H1 (cell line): Measurements from ENCODE around the gene TMEM120B. TPM values are rescaled to one million over a fixed set of nuclear protein-coding genes. Genes with fewer than 3 reads are reported as not detected.
A peak's percentile ranks its signal among the peaks of the same experiment; 100 is the strongest.

Experiments
- CTCF ChIA-PET: fragments of 300-600 bp; sonication (Branson Sonifier 250); formaldehyde crosslinking; loops from one replicate; lab custom pipeline; 2021; ENCODE audit not compliant: partially characterized antibody; lab: Charles Lee
- POLR2A ChIA-PET: fragments of 300-600 bp; sonication (Branson Sonifier 250); formaldehyde crosslinking; loops from one replicate; lab custom pipeline; 2021; ENCODE audit warnings: inconsistent platforms; ENCODE audit not compliant: partially characterized antibody; lab: Charles Lee
- DNase-seq, 2 experiments: peaks; one replicate each; pipeline versions ENCODE4 v3.0.0 to v3.0.0-alpha.2; 2010 to 2022; ENCODE audit warnings: low spot score in 2 of 2, low read depth in 1 of 2, mixed read lengths in 1 of 2
- FAIRE-seq: peaks from 2 replicates; lab custom pipeline; 2011; peaks lifted over from hg19 to GRCh38; lab: Jason Lieb, UNC
- H2AFZ ChIP-seq: 2 replicates; pipeline ENCODE4 v1.8.1; 2012; ENCODE audit warnings: low read length, inconsistent platforms
- H2AK5ac ChIP-seq: 2 replicates; pipeline ENCODE4 v1.6.1; 2013; ENCODE audit warnings: low read depth, low read length
- H2BK120ac ChIP-seq: replicated peaks from 2 replicates; pipeline ENCODE3; 2013; ENCODE audit warnings: low read depth, low read length, inconsistent platforms
- H2BK12ac ChIP-seq: 2 replicates; pipeline ENCODE4 v1.6.1; 2013; ENCODE audit warnings: low read depth, low read length
- H2BK15ac ChIP-seq: 2 replicates; pipeline ENCODE4 v1.6.1; 2013; ENCODE audit warnings: low read length
- H2BK20ac ChIP-seq: 2 replicates; pipeline ENCODE4 v1.6.1; 2013; ENCODE audit warnings: low read length
- H2BK5ac ChIP-seq: 2 replicates; pipeline ENCODE4 v1.6.1; 2013; ENCODE audit warnings: low read depth, low read length
- H3K14ac ChIP-seq: 2 replicates; pipeline ENCODE4 v1.6.1; 2013; ENCODE audit warnings: inconsistent platforms; ENCODE audit not compliant: insufficient read length
- H3K18ac ChIP-seq: 2 replicates; pipeline ENCODE4 v1.6.1; 2013; ENCODE audit warnings: low read length; ENCODE audit errors: extremely low read depth
- H3K23ac ChIP-seq: 2 replicates; pipeline ENCODE4 v1.6.1; 2013; ENCODE audit warnings: inconsistent platforms; ENCODE audit not compliant: insufficient read length
- H3K23me2 ChIP-seq: 2 replicates; pipeline ENCODE4 v1.6.1; 2013; ENCODE audit warnings: low read depth, low read length
- H3K27ac ChIP-seq: 2 replicates; pipeline ENCODE4 v1.6.1; 2011; ENCODE audit warnings: low read depth, low read length, inconsistent platforms
- H3K27me3 ChIP-seq, 4 experiments: replicated peaks in 1 of 4; 1 replicate in 1 of 4; 2 replicates in 3 of 4; pipeline versions ENCODE4 v1.6.1 to v1.8.1; 2011 to 2013; ENCODE audit warnings: low read length in 3 of 4, mild to moderate bottlenecking in 3 of 4, inconsistent platforms in 2 of 4, mixed read lengths in 2 of 4, moderate library complexity in 1 of 4; ENCODE audit not compliant: control insufficient read depth in 3 of 4, insufficient read depth in 3 of 4; ENCODE audit errors: extremely low read depth in 1 of 4
- H3K36me3 ChIP-seq, 4 experiments: 2 replicates each; pipeline versions ENCODE4 v1.6.1 to v1.8.1; 2011 to 2013; ENCODE audit warnings: mild to moderate bottlenecking in 4 of 4, low read length in 3 of 4, moderate library complexity in 2 of 4, control low read depth in 1 of 4, inconsistent platforms in 1 of 4; ENCODE audit not compliant: insufficient read depth in 4 of 4, control insufficient read depth in 2 of 4
- H3K4ac ChIP-seq: replicated peaks from 2 replicates; pipeline ENCODE3; 2013; ENCODE audit warnings: low read length, low read depth, mixed read lengths, inconsistent platforms; ENCODE audit not compliant: insufficient read length
- H3K4me1 ChIP-seq, 4 experiments: replicated peaks in 1 of 4; 1 replicate in 1 of 4; 2 replicates in 3 of 4; pipeline versions ENCODE4 v1.6.1 to v1.8.1; 2011 to 2013; ENCODE audit warnings: low read length in 3 of 4, inconsistent platforms in 2 of 4, mixed read lengths in 1 of 4; ENCODE audit not compliant: insufficient read depth in 4 of 4, control insufficient read depth in 3 of 4
- H3K4me2 ChIP-seq, 2 experiments: 2 replicates each; pipeline versions ENCODE4 v1.6.1 to v1.8.1; 2011 to 2013; ENCODE audit warnings: low read depth in 2 of 2, low read length in 2 of 2, control low read depth in 1 of 2, inconsistent platforms in 1 of 2, mild to moderate bottlenecking in 1 of 2; ENCODE audit not compliant: insufficient read depth in 1 of 2
- H3K4me3 ChIP-seq, 4 experiments: fragments of 200-600, 300-600 bp in 1 of 4; sonication (generic), shearing (Covaris generic), sonication (Bioruptor Twin) in 1 of 4; 2 replicates each; pipeline versions ENCODE4 v1.5.1 to v1.8.1; 2011 to 2016; ENCODE audit warnings: low read length in 4 of 4, low read depth in 3 of 4, control low read depth in 2 of 4, inconsistent platforms in 2 of 4, mild to moderate bottlenecking in 2 of 4, mixed read lengths in 1 of 4, moderate library complexity in 1 of 4; ENCODE audit not compliant: insufficient read depth in 2 of 4; ENCODE audit errors: extremely low read depth in 1 of 4
- H3K56ac ChIP-seq: replicated peaks from 2 replicates; pipeline ENCODE3; 2013; ENCODE audit warnings: low read depth, mild to moderate bottlenecking, mixed read lengths, low read length, inconsistent platforms; ENCODE audit not compliant: insufficient read length
- H3K79me1 ChIP-seq: 2 replicates; pipeline ENCODE4 v1.6.1; 2013; ENCODE audit warnings: low read depth, low read length, control low read depth
- H3K79me2 ChIP-seq, 2 experiments: 2 replicates each; pipeline versions ENCODE4 v1.6.1 to v1.8.1; 2012 to 2013; ENCODE audit warnings: low read length in 2 of 2, mild to moderate bottlenecking in 2 of 2, inconsistent platforms in 1 of 2; ENCODE audit not compliant: insufficient read depth in 2 of 2, control insufficient read depth in 1 of 2
- H3K9ac ChIP-seq, 4 experiments: replicated peaks in 1 of 4; 1 replicate in 1 of 4; 2 replicates in 3 of 4; pipeline versions ENCODE4 v1.6.1 to v1.8.1; 2011 to 2013; ENCODE audit warnings: low read depth in 3 of 4, low read length in 3 of 4, control low read depth in 2 of 4, mild to moderate bottlenecking in 2 of 4, moderate library complexity in 2 of 4, inconsistent platforms in 1 of 4; ENCODE audit errors: extremely low read depth in 1 of 4
- H3K9me3 ChIP-seq, 2 experiments: 2 replicates each; pipeline versions ENCODE4 v1.6.1 to v1.8.1; 2012 to 2013; ENCODE audit warnings: mild to moderate bottlenecking in 2 of 2, moderate library complexity in 2 of 2, control low read depth in 1 of 2, inconsistent platforms in 1 of 2, low read depth in 1 of 2, low read length in 1 of 2, mixed read lengths in 1 of 2; ENCODE audit not compliant: insufficient read depth in 2 of 2
- H4K20me1 ChIP-seq, 2 experiments: replicated peaks in 1 of 2; 2 replicates each; pipeline versions ENCODE3 to v1.8.1; 2011 to 2013; ENCODE audit warnings: inconsistent platforms in 2 of 2, low read length in 2 of 2, mild to moderate bottlenecking in 1 of 2; ENCODE audit not compliant: insufficient read depth in 2 of 2, control insufficient read depth in 1 of 2
- H4K5ac ChIP-seq: 2 replicates; pipeline ENCODE4 v1.6.1; 2013; ENCODE audit warnings: low read length, low read depth, mixed read lengths, inconsistent platforms; ENCODE audit not compliant: insufficient read length
- H4K8ac ChIP-seq: 2 replicates; pipeline ENCODE4 v1.8.0; 2013; ENCODE audit warnings: mild to moderate bottlenecking, moderate library complexity, low read length, inconsistent platforms; ENCODE audit not compliant: insufficient read depth; ENCODE audit errors: extremely low read depth
- H4K91ac ChIP-seq: replicated peaks from 2 replicates; pipeline ENCODE3; 2013; ENCODE audit warnings: low read length, mixed read lengths, inconsistent platforms; ENCODE audit not compliant: insufficient read length
- ASH2L ChIP-seq: fragments of 200-600, 300-600 bp; sonication (generic); IDR thresholded peaks from one replicate; pipeline ENCODE4 v1.7.1; 2017; ENCODE audit warnings: low read length
- CHD1 ChIP-seq: IDR thresholded peaks from 2 replicates; pipeline ENCODE4 v1.6.1; 2012; ENCODE audit warnings: low read depth, low read length, improper control_type of control experiment
- HDAC2 ChIP-seq, 2 experiments: fragments of 300-600 bp in 1 of 2; sonication (generic) in 1 of 2; IDR thresholded peaks; 2 replicates each; pipeline ENCODE4 v1.6.1; 2011 to 2012; ENCODE audit warnings: low read depth in 2 of 2, low read length in 2 of 2, mild to moderate bottlenecking in 2 of 2, moderate library complexity in 2 of 2, borderline replicate concordance in 1 of 2, inconsistent platforms in 1 of 2
- MAX ChIP-seq: IDR thresholded peaks from 2 replicates; pipeline ENCODE4 v1.6.1; 2012; ENCODE audit warnings: inconsistent platforms
- PHF8 ChIP-seq: fragments of 200-600 bp; sonication (generic); conservative IDR thresholded peaks from 2 replicates; pipeline ENCODE4 v1.7.1; 2012; ENCODE audit warnings: low read depth, mild to moderate bottlenecking, inconsistent platforms, low read length, moderate library complexity
- POLR2A ChIP-seq, 2 experiments: IDR thresholded peaks; 1 replicate in 1 of 2; 2 replicates in 1 of 2; pipeline ENCODE4 v1.6.1; 2011; ENCODE audit warnings: low read depth in 2 of 2, low read length in 2 of 2, mild to moderate bottlenecking in 2 of 2; ENCODE audit errors: control extremely low read depth in 1 of 2
- POLR2AphosphoS5 ChIP-seq: IDR thresholded peaks from 2 replicates; pipeline ENCODE4 v1.6.1; 2011; ENCODE audit warnings: low read depth, low read length
- RXRA ChIP-seq: IDR thresholded peaks from 2 replicates; pipeline ENCODE4 v1.6.1; 2011; ENCODE audit warnings: low read depth, mild to moderate bottlenecking, low read length, moderate library complexity; ENCODE audit not compliant: insufficient read depth
- SP2 ChIP-seq: IDR thresholded peaks from 2 replicates; pipeline ENCODE4 v1.6.1; 2012; ENCODE audit warnings: mild to moderate bottlenecking, low read length, inconsistent platforms
- SUZ12 ChIP-seq: fragments of 200-600 bp; sonication (generic); IDR thresholded peaks from 2 replicates; pipeline ENCODE4 v1.6.1; 2012; ENCODE audit warnings: mild to moderate bottlenecking, inconsistent platforms, low read length, moderate library complexity, mixed read lengths
- WGBS, 2 experiments: shearing (Covaris generic) in 1 of 2; methylation state at CpG; one replicate each; pipeline versions ENCODE4 v1.1.6 to v1.1.7; 2013 to 2015; ENCODE audit warnings: low lambda C conversion rate in 2 of 2, mixed read lengths in 2 of 2, inconsistent platforms in 1 of 2, low coverage in 1 of 2, missing lambda C conversion rate in 1 of 2; ENCODE audit not compliant: insufficient replicate concordance in 2 of 2, insufficient coverage in 1 of 2, insufficient read length in 1 of 2; ENCODE audit errors: extremely low coverage in 1 of 2, missing lambda C conversion rate in 1 of 2; 5-methylcytosine and 5-hydroxymethylcytosine counted together
- polyA plus RNA-seq, 7 experiments: library from polyadenylated mRNA; depleted of rRNA in 3 of 7; stranded (reverse) in 5 of 7; unstranded in 2 of 7; fragments of >200 nt in 5 of 7; fragments of 200-250 nt in 2 of 7; gene quantifications; 1 replicate in 5 of 7; 2 replicates in 1 of 7; 4 replicates in 1 of 7; pipeline versions ENCODE4 v1.2.1 to v1.2.3, GENCODE V29; 2011 to 2013; ENCODE audit warnings: missing spikeins in 2 of 7, mixed read lengths in 2 of 7
- total RNA-seq: library from RNA; stranded (reverse); fragmentation: NEBNext Ultra II Directional; extraction: Animal tissue kit (Norgen Biotek cat#: 25700); gene quantifications from 2 replicates; pipeline ENCODE4 v1.2.1, GENCODE V29; 2021

TMEM120B gene
- total and polyA plus RNA-seq, 2 of the 8 experiments (the other 6 are each of a cell fraction or from before 2014, with no cell fraction given): 22.0 to 29.1 TPM

GRCh38 chr12:121801595-121802484 is 89.3 kb downstream of the TMEM120B start:
- Histone ChIP-seq H4K91ac (peak overlapping the region; percentile 83), H2BK15ac (no peak overlapping the region), H3K9ac (peak overlapping the region; percentile 93 to 100 (median 98)), H3K56ac (peak overlapping the region; percentile 93), H3K9me3 (no peaks in the 10 kb centered on the region), H3K14ac (no peak overlapping the region), H2BK20ac (no peak overlapping the region), H3K4me1 (peaks cover 11 to 35% (median 25%) of the 10 kb centered on the region in 4 experiments), H3K36me3 (peaks cover 0 to 16% (median 1%) of the 10 kb centered on the region in 4 experiments; a peak in 3 of 8 replicates), H3K27me3 (no peaks in the 10 kb centered on the region), H3K23ac (no peak overlapping the region), H4K20me1 (peaks cover 8 to 10% of the 10 kb centered on the region in 2 experiments), H2BK120ac (peak overlapping the region; percentile 51), H2AFZ (no peak overlapping the region), H3K4me3 (peak overlapping the region; percentile 70 to 88 (median 81)), H3K23me2 (peaks cover 30% of the 10 kb centered on the region), H3K4ac (peak overlapping the region; percentile 87), H2BK12ac (peak overlapping the region; percentile 41; the same call in 1 of the 2 replicates), H3K18ac (peak overlapping the region; percentile 72), H3K79me1 (peaks cover 9% of the 10 kb centered on the region), H4K5ac (peak overlapping the region; percentile 81), H2AK5ac (peak overlapping the region; percentile 69), H2BK5ac (peak overlapping the region; percentile 96), H3K79me2 (peaks cover 0 to 43% of the 10 kb centered on the region in 2 experiments; a peak in 2 of 4 replicates), H3K27ac (peak overlapping the region; percentile 97), H4K8ac (peak overlapping the region; percentile 100; the same call in 1 of the 2 replicates), H3K4me2 (peak overlapping the region; percentile 83 to 92)
- ChIA-PET CTCF (interaction anchor here (0.6 to 12.0 kb wide), 7 partner anchors 6 to 133 kb away, joined by 3 to 363 read pairs (median 6); partner anchors contain the start of genes PSMD9 and RHOF), POLR2A (interaction anchor here (0.6 to 34.9 kb wide), 27 partner anchors 2 to 325 kb away, joined by 3 to 958 read pairs (median 3); partner anchors contain the start of genes CFAP251, ORAI1, PSMD9 and RHOF)
- DNase-seq: no peak
- no peak for FAIRE-seq
- WGBS, 2 experiments: 2% methylated on average over 18 of the region's 18 CpGs; no CpG with 5 or more reads in 1 of the 2 experiments
- TF ChIP-seq MAX (no peak), POLR2A (IDR thresholded peaks at IDR 0.05; ENCODE audit: control extremely low read depth in 1 of 2, low read depth in 2 of 2, low read length in 2 of 2) (peak in 1 of 2 experiments; percentile 67; a peak in 1 of 3 replicates), SP2 (no peak), RXRA (no peak), HDAC2 (IDR thresholded peaks at IDR 0.05; ENCODE audit: borderline replicate concordance in 1 of 2, low read depth in 2 of 2, low read length in 2 of 2) (no peak), ASH2L (peak; percentile 13), PHF8 (0 out of 2 replicates have a peak, but pooled peaks have one; percentile 2), SUZ12 (no peak), CHD1 (peak; percentile 56; the same call in 1 of the 2 replicates), POLR2AphosphoS5 (no peak; the same call in 1 of the 2 replicates)
